Activated CD8-positive, alpha-beta memory T cell treated with anti-CD3 and anti-CD28 coated beads for 24 hours (primary cell): ENCODE data around the gene TMEM170B.

Experiments used
- DNase-seq: peaks from one replicate; pipeline ENCODE4 v3.0.0-alpha.2; 2020

TMEM170B gene

GRCh38 chr6:11621119-11621518, 83.6 kb downstream of the TMEM170B start:
- no peak for DNase-seq

- DNase-seq, result no peak
Observed at GRCh38 chr6:11622156-11622555, 84.6 kb downstream of the TMEM170B start.

GRCh38 chr6:11623272-11623671, 85.7 kb downstream of the TMEM170B start:
- DNase-seq, result no peak

GRCh38 chr6:11625302-11625701, 87.8 kb downstream of the TMEM170B start:
- no peak for DNase-seq

GRCh38 chr6:11626356-11626755, 88.8 kb downstream of the TMEM170B start:
- DNase-seq, result no peak

GRCh38 chr6:11628562-11628961, 91.0 kb downstream of the TMEM170B start:
- no peak for DNase-seq

- DNase-seq, result no peak
Observed at GRCh38 chr6:11631008-11631407, 93.5 kb downstream of the TMEM170B start.

GRCh38 chr6:11631539-11631938, 94.0 kb downstream of the TMEM170B start:
- no peak for DNase-seq

GRCh38 chr6:11632231-11632630, 94.7 kb downstream of the TMEM170B start:
- DNase-seq, result no peak

- DNase-seq, result no peak
Observed at GRCh38 chr6:11632795-11633511, 95.4 kb downstream of the TMEM170B start.
